CD4-positive, alpha-beta T cell (primary cell): Measurements from ENCODE around the gene KCTD11. TPM values are rescaled to one million over a fixed set of nuclear protein-coding genes. Genes with fewer than 3 reads are reported as not detected.

Experiments used
- ATAC-seq: fragments of 200-7000 bp; cut with Tn5 transposase; one replicate; pipeline ENCODE4 v1.10.0; 2022; ENCODE audit warnings: mild to moderate bottlenecking; ENCODE audit not compliant: poor library complexity
- CTCF ChIA-PET: fragments of 350-600 bp; sonication (Branson Sonifier 250); formaldehyde crosslinking; loops from one replicate; lab custom pipeline; 2021; ENCODE audit warnings: antibody characterized with exemption, inconsistent platforms; lab: Charles Lee
- POLR2A ChIA-PET: fragments of 350-600 bp; sonication (Branson Sonifier 250); formaldehyde crosslinking; loops from one replicate; lab custom pipeline; 2021; ENCODE audit warnings: antibody characterized with exemption, inconsistent platforms; lab: Charles Lee
- DNase-seq, 14 experiments: peaks; one replicate each; pipeline ENCODE4 v3.0.0-alpha.2; 2013 to 2020; ENCODE audit warnings: mixed read lengths in 2 of 14
- H3K27ac ChIP-seq, 2 donors: one replicate each; pipeline versions ENCODE4 v1.5.1 to v1.7.0; 2013; ENCODE audit warnings: low read length in 2 of 2, low read depth in 1 of 2, mild to moderate bottlenecking in 1 of 2
- H3K27me3 ChIP-seq, 2 experiments: 1 replicate in 1 of 2; 2 replicates in 1 of 2; pipeline versions ENCODE4 v1.6.1 to v1.7.0; 2013; ENCODE audit warnings: low read length in 2 of 2, control low read depth in 1 of 2, mild to moderate bottlenecking in 1 of 2, moderate library complexity in 1 of 2; ENCODE audit not compliant: insufficient read depth in 2 of 2, control insufficient read depth in 1 of 2
- H3K36me3 ChIP-seq: one replicate; pipeline ENCODE4 v1.6.1; 2013; ENCODE audit warnings: low read length, control low read depth; ENCODE audit not compliant: insufficient read depth
- H3K4me1 ChIP-seq: one replicate; pipeline ENCODE4 v1.6.1; 2013; ENCODE audit warnings: low read length, control low read depth; ENCODE audit not compliant: insufficient read depth
- H3K4me3 ChIP-seq: one replicate; pipeline ENCODE4 v1.5.1; 2013; ENCODE audit warnings: mild to moderate bottlenecking, low read length, moderate library complexity
- H3K9me3 ChIP-seq, 2 experiments: 1 replicate in 1 of 2; 2 replicates in 1 of 2; pipeline versions ENCODE4 v1.6.1 to v1.7.0; 2013; ENCODE audit warnings: low read length in 2 of 2, mild to moderate bottlenecking in 2 of 2, control low read depth in 1 of 2, moderate library complexity in 1 of 2; ENCODE audit not compliant: control insufficient read depth in 1 of 2, insufficient read depth in 1 of 2
- H3K27ac Mint-ChIP-seq: one replicate; pipeline ENCODE4 v1.8.0; 2020; ENCODE audit warnings: mixed read lengths
- H3K27me3 Mint-ChIP-seq: one replicate; pipeline ENCODE4 v1.8.0; 2021; ENCODE audit warnings: mixed read lengths
- H3K36me3 Mint-ChIP-seq: one replicate; pipeline ENCODE4 v1.8.0; 2021; ENCODE audit warnings: low read depth, mixed read lengths
- H3K4me1 Mint-ChIP-seq: one replicate; pipeline ENCODE4 v1.8.0; 2021; ENCODE audit warnings: low read depth, mixed read lengths
- H3K4me3 Mint-ChIP-seq: one replicate; pipeline ENCODE4 v1.8.0; 2020; ENCODE audit warnings: mild to moderate bottlenecking, mixed read lengths
- H3K9me3 Mint-ChIP-seq: one replicate; pipeline ENCODE4 v1.8.0; 2020; ENCODE audit warnings: mixed read lengths
- intact Hi-C, 2 experiments: fragments of 100-400 bp; cut with DNase I in 1 of 2; cut with micrococcal nuclease in 1 of 2; formaldehyde crosslinking; loops; one replicate each; pipeline versions ENCODE4 v1.15.1 to v1.9.0; 2023 to 2025; cut with DNase I, micrococcal nuclease
- total RNA-seq, 174 experiments: library from RNA in 2 of 174; stranded (reverse) in 2 of 174; gene quantifications; one replicate each; pipeline ENCODE4 v1.2.3 and lab custom pipeline; 2021 to 2026
- TF ChIP-seq, protein P1 (sequence below): fragments of 200-600 bp; IDR thresholded peaks from one replicate; pipeline ENCODE4 v1.8.0; 2022; ENCODE audit warnings: antibody characterized with exemption, mild to moderate bottlenecking

KCTD11 gene
- total RNA-seq, 2 experiments from 2014 or later = 1.3 to 1.6 TPM

DNA sequence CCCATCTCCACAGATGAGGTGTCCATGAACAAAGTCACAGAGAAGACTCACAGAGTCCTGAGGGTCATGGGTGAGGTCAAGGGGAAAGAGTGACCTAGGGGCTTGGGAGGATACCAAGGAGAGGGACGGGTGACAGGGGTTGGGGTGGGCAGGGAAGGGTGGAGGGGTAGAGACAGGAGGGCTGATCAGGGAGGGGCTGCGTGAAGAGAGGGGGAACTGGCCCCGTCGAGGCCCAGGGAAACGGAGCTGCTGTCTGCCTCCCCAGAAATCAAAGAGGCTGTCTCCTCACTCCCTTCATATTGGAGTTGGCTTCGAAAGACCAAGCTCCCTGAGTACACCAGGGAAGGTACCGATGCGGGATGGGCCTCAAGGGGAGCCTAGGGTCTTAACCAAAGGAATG, 3.6 kb downstream of the KCTD11 start:
- H3K4me1 Mint-ChIP-seq = peaks cover 34% of the 10 kb centered on the region
- Histone ChIP-seq H3K4me3 (no peak overlapping the region), H3K9me3 (no peaks in the 10 kb centered on the region), H3K36me3 (peaks cover 8% of the 10 kb centered on the region), H3K27ac (no peak overlapping the region), H3K4me1 (peaks cover 41% of the 10 kb centered on the region), H3K27me3 (no peaks in the 10 kb centered on the region)
- TF ChIP-seq, protein P1, sequence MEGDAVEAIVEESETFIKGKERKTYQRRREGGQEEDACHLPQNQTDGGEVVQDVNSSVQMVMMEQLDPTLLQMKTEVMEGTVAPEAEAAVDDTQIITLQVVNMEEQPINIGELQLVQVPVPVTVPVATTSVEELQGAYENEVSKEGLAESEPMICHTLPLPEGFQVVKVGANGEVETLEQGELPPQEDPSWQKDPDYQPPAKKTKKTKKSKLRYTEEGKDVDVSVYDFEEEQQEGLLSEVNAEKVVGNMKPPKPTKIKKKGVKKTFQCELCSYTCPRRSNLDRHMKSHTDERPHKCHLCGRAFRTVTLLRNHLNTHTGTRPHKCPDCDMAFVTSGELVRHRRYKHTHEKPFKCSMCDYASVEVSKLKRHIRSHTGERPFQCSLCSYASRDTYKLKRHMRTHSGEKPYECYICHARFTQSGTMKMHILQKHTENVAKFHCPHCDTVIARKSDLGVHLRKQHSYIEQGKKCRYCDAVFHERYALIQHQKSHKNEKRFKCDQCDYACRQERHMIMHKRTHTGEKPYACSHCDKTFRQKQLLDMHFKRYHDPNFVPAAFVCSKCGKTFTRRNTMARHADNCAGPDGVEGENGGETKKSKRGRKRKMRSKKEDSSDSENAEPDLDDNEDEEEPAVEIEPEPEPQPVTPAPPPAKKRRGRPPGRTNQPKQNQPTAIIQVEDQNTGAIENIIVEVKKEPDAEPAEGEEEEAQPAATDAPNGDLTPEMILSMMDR = no peak
- no peak for DNase-seq
- CTCF ChIA-PET = interaction anchor here (0.6 to 5.1 kb wide), 34 partner anchors 8 to 332 kb away, joined by 3 to 55 read pairs (median 4); partner anchors contain the start of genes ACAP1, FGF11, FXR2 and MPDU1
- no peaks in the 10 kb centered on the region for H3K9me3 Mint-ChIP-seq
- no peak for ATAC-seq
- H3K36me3 Mint-ChIP-seq = peaks cover 5% of the 10 kb centered on the region
- POLR2A ChIA-PET = interaction anchor here (0.9 to 2.7 kb wide), 10 partner anchors 19 to 331 kb away, joined by 3 to 15 read pairs (median 5); partner anchors contain the start of genes ACAP1, FGF11 and POLR2A
- no peak overlapping the region for H3K4me3 Mint-ChIP-seq
- H3K27me3 Mint-ChIP-seq = no peaks in the 10 kb centered on the region
- intact Hi-C loops = loop anchor here (5.0 to 10.0 kb wide), 4 partner anchors 49 to 147 kb away; partner anchors contain the start of genes NLGN2 (in 1 of the 2) and TMEM256 (in 1 of the 2)
- no peak overlapping the region for H3K27ac Mint-ChIP-seq

DNA sequence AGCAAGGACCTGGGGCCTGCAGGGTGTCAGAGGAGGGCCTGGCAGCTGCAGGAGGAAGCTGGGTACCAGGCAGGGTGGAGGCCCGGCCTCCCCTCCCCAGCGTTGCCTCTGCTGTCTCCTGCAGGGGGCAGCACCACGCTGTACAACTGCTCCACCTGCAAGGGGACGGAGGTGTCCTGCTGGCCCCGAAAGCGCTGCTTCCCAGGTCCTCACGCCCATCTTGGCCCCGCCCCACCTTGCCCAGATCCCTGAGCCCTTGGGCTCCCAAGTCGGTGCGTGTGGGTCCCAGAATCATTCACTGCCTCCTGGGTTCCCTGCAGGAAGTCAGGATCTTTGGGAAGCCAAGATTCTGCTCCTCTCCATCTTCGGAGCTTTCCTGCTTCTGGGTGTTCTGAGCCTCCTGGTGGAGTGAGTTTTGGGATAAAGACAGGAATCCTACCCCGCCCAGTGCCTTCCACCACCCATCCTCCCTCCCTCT, 4.1 kb downstream of the KCTD11 start:
- no peaks in the 10 kb centered on the region for H3K27me3 Mint-ChIP-seq
- Histone ChIP-seq H3K27me3 (no peaks in the 10 kb centered on the region), H3K4me3 (no peak overlapping the region), H3K4me1 (peaks cover 35% of the 10 kb centered on the region), H3K9me3 (no peaks in the 10 kb centered on the region), H3K27ac (no peak overlapping the region), H3K36me3 (peaks cover 3% of the 10 kb centered on the region)
- DNase-seq = peak; percentile 77 to 91 (median 84)
- peaks cover 4% of the 10 kb centered on the region for H3K36me3 Mint-ChIP-seq
- peak overlapping the region; percentile 72 for H3K4me3 Mint-ChIP-seq
- POLR2A ChIA-PET = interaction anchor here (0.9 to 2.7 kb wide), 12 partner anchors 20 to 330 kb away, joined by 3 to 15 read pairs (median 4); partner anchors contain the start of genes ACAP1, FGF11, POLR2A and TMEM102
- H3K9me3 Mint-ChIP-seq = no peaks in the 10 kb centered on the region
- CTCF ChIA-PET = interaction anchor here (0.6 to 5.1 kb wide), 34 partner anchors 8 to 331 kb away, joined by 3 to 55 read pairs (median 4); partner anchors contain the start of genes ACAP1, FGF11, FXR2 and MPDU1
- peak; percentile 70 for ATAC-seq
- intact Hi-C loops = loop anchor here (1.0 to 10.0 kb wide), 7 partner anchors 49 to 233 kb away; partner anchors contain the start of genes SENP3 (in 2 of the 2), NLGN2 (in 1 of the 2) and TMEM256 (in 1 of the 2)
- H3K4me1 Mint-ChIP-seq = peaks cover 30% of the 10 kb centered on the region
- TF ChIP-seq, protein P1 = peak; percentile 81
- H3K27ac Mint-ChIP-seq = no peak overlapping the region

DNA sequence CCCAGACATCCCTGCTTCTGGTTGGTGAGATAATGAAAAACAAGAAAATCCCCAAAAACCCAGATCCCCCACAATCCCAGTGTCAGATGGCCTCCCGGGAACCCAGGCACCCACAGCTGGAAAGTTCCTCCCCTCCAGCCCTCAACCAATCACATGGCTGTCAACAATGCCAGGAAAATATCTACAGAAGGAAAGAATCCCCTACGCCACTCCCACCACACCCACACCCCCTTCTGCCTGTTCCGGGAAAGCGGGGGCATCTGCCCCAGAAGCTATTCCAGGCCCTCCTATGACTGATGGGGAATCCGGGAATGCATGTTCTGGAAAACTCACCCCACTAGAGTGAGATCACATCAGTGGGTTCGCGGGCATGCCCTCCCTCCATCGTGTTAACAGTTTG, 4.8 kb downstream of the KCTD11 start:
- peaks cover under 1% of the 10 kb centered on the region for H3K27me3 Mint-ChIP-seq
- ChIA-PET POLR2A (interaction anchor here (0.9 to 2.7 kb wide), 7 partner anchors 27 to 330 kb away, joined by 4 to 15 read pairs (median 6); partner anchors contain the start of genes POLR2A and TMEM102), CTCF (interaction anchor here (1.2 to 5.1 kb wide), 14 partner anchors 9 to 331 kb away, joined by 3 to 55 read pairs (median 6); partner anchors contain the start of genes ACAP1, FGF11, FXR2 and NEURL4)
- TF ChIP-seq, protein P1 = no peak
- peaks cover 26% of the 10 kb centered on the region for H3K4me1 Mint-ChIP-seq
- no peak overlapping the region for H3K27ac Mint-ChIP-seq
- intact Hi-C loops = loop anchor here (1.0 to 10.0 kb wide), 7 partner anchors 48 to 233 kb away; partner anchors contain the start of genes SENP3 (in 2 of the 2), NLGN2 (in 1 of the 2) and TMEM256 (in 1 of the 2)
- peaks cover 32% of the 10 kb centered on the region for H3K4me1 ChIP-seq
- H3K36me3 ChIP-seq = no peaks in the 10 kb centered on the region
- ATAC-seq = no peak
- no peak for DNase-seq
- no peak overlapping the region for H3K27ac ChIP-seq
- no peaks in the 10 kb centered on the region for H3K27me3 ChIP-seq
- H3K4me3 Mint-ChIP-seq = no peak overlapping the region
- H3K36me3 Mint-ChIP-seq = no peaks in the 10 kb centered on the region
- H3K9me3 Mint-ChIP-seq = no peaks in the 10 kb centered on the region
- no peaks in the 10 kb centered on the region for H3K9me3 ChIP-seq
- H3K4me3 ChIP-seq = no peak overlapping the region
